GM12878 (cell line): ENCODE data around the gene VWA8. TPM values are rescaled to one million over a fixed set of nuclear protein-coding genes. Genes with fewer than 3 reads are reported as not detected.
"Not testable (repeated sequence)": the region's sequence is repeated elsewhere in the genome, so short reads cannot be mapped to it uniquely, and the experiment has no call there.

Experiments
- ATAC-seq: fragments of 200-7000 bp; cut with Tn5 transposase; 3 replicates; pipeline ENCODE4 v1.9.1; 2020; ENCODE audit warnings: mild to moderate bottlenecking, moderate library complexity
- BruUV-seq: library from RNA; stranded (reverse); fragments of 400-500 nt; replicated peaks from 2 replicates; lab custom pipeline; 2021; lab: Mats Ljungman, UMichigan
- CTCF ChIA-PET: fragments of 300-600 bp; sonication (Branson Sonifier 250); formaldehyde crosslinking; extraction: SDS; loops from one replicate; lab custom pipeline; 2021; ENCODE audit warnings: inconsistent platforms; lab: Yijun Ruan, JAX
- POLR2A ChIA-PET: fragments of 350-600 bp; formaldehyde crosslinking; extraction: SDS; loops from one replicate; lab custom pipeline; 2021; ENCODE audit warnings: inconsistent platforms; lab: Charles Lee
- RAD21 ChIA-PET: fragments of 300-600 bp; sonication (Branson Sonifier 250); formaldehyde crosslinking; loops from one replicate; lab custom pipeline; 2023; ENCODE audit warnings: antibody characterized with exemption; ENCODE audit not compliant: unreplicated experiment; lab: Charles Lee
- SMC1A ChIA-PET: fragments of 300-600 bp; sonication (Branson Sonifier 250); formaldehyde crosslinking; loops from one replicate; lab custom pipeline; 2023; ENCODE audit not compliant: unreplicated experiment, uncharacterized antibody; lab: Charles Lee
- DNase-seq: peaks from one replicate; pipeline ENCODE4 v3.0.0-alpha.2; 2011; ENCODE audit warnings: low read depth, low spot score
- FAIRE-seq: peaks from 3 replicates; lab custom pipeline; 2011; peaks lifted over from hg19 to GRCh38; lab: Jason Lieb, UNC
- H2AFZ ChIP-seq: 2 replicates; pipeline ENCODE4 v1.6.0; 2011; ENCODE audit warnings: low read depth, low read length, control low read depth; ENCODE audit not compliant: control insufficient read depth
- H3K27ac ChIP-seq: 2 replicates; pipeline ENCODE4 v1.5.1; 2011; ENCODE audit warnings: control low read depth; ENCODE audit not compliant: control insufficient read depth, insufficient read depth
- H3K27me3 ChIP-seq, 2 experiments: replicated peaks in 1 of 2; 2 replicates each; pipeline versions ENCODE4 v1.6.0 to v1.6.1; 2011; ENCODE audit warnings: low read length in 1 of 2; ENCODE audit not compliant: control insufficient read depth in 2 of 2, insufficient read depth in 2 of 2
- H3K36me3 ChIP-seq, 2 experiments: 2 replicates each; pipeline ENCODE4 v1.5.1; 2011; ENCODE audit warnings: low read length in 1 of 2; ENCODE audit not compliant: control insufficient read depth in 2 of 2, insufficient read depth in 2 of 2
- H3K4me1 ChIP-seq: 2 replicates; pipeline ENCODE4 v1.6.1; 2011; ENCODE audit warnings: mild to moderate bottlenecking, low read length, moderate library complexity, mixed read lengths; ENCODE audit not compliant: control insufficient read depth, insufficient read depth
- H3K4me2 ChIP-seq: 2 replicates; pipeline ENCODE4 v1.6.0; 2011; ENCODE audit warnings: control low read depth; ENCODE audit not compliant: control insufficient read depth, insufficient read depth
- H3K4me3 ChIP-seq: fragments of 200-600 bp; sonication (generic); 2 replicates; pipeline ENCODE4 v1.5.1; 2016
- H3K79me2 ChIP-seq: 2 replicates; pipeline ENCODE4 v1.6.0; 2011; ENCODE audit warnings: low read length; ENCODE audit not compliant: control insufficient read depth, insufficient read depth
- H3K9ac ChIP-seq: 2 replicates; pipeline ENCODE4 v1.8.0; 2011; ENCODE audit warnings: low read length, control low read depth, mixed read lengths; ENCODE audit not compliant: control insufficient read depth, insufficient read depth
- H3K9me3 ChIP-seq: replicated peaks from 3 replicates; pipeline ENCODE4 v1.5.1; 2011; ENCODE audit warnings: mild to moderate bottlenecking, low read length; ENCODE audit not compliant: control insufficient read depth, insufficient read depth
- H4K20me1 ChIP-seq: 2 replicates; pipeline ENCODE4 v1.6.0; 2011; ENCODE audit not compliant: control insufficient read depth, insufficient read depth
- ATF3 ChIP-seq: IDR thresholded peaks from 2 replicates; pipeline ENCODE4 v1.6.1; 2011; ENCODE audit warnings: low read depth, mild to moderate bottlenecking, low read length, moderate library complexity, borderline replicate concordance; ENCODE audit errors: extremely low read depth
- BMI1 ChIP-seq: fragments of 450-650 bp; IDR thresholded peaks from 2 replicates; pipeline ENCODE4 v1.6.1; 2016; ENCODE audit warnings: mild to moderate bottlenecking, moderate library complexity, borderline replicate concordance
- CEBPB ChIP-seq, 2 experiments: fragments of 150-350 bp in 1 of 2; IDR thresholded peaks; 2 replicates each; pipeline ENCODE4 v1.6.1; 2012 to 2014; ENCODE audit warnings: low read depth in 2 of 2, low read length in 2 of 2, borderline replicate concordance in 1 of 2, inconsistent platforms in 1 of 2
- FOS ChIP-seq: IDR thresholded peaks from 3 replicates; pipeline ENCODE4 v1.6.1; 2011; ENCODE audit warnings: borderline replicate concordance; ENCODE audit not compliant: insufficient read length; ENCODE audit errors: extremely low read depth
- MEF2A ChIP-seq: IDR thresholded peaks from 2 replicates; pipeline ENCODE4 v1.6.1; 2011; ENCODE audit warnings: low read depth, mild to moderate bottlenecking, low read length, moderate library complexity; ENCODE audit not compliant: insufficient read depth
- MEF2B ChIP-seq: fragments of 450-650 bp; IDR thresholded peaks from 2 replicates; pipeline ENCODE4 v1.6.1; 2018; ENCODE audit warnings: mild to moderate bottlenecking, moderate library complexity; ENCODE audit not compliant: partially characterized antibody, poor library complexity, severe bottlenecking
- RAD21 ChIP-seq: IDR thresholded peaks from 2 replicates; pipeline ENCODE4 v1.6.1; 2011; ENCODE audit warnings: mild to moderate bottlenecking, low read depth, low read length, moderate library complexity; ENCODE audit not compliant: insufficient read depth
- RCOR1 ChIP-seq: conservative IDR thresholded peaks from 2 replicates; pipeline ENCODE4 v1.6.1; 2012; ENCODE audit warnings: low read depth, low read length, improper control_type of control experiment
- TCF7 ChIP-seq: IDR thresholded peaks from 2 replicates; pipeline ENCODE4 v1.6.1; 2014; ENCODE audit warnings: antibody characterized with exemption, borderline replicate concordance
- ZNF207 ChIP-seq: fragments of 450-650 bp; IDR thresholded peaks from 2 replicates; pipeline ENCODE4 v1.6.1; 2014; ENCODE audit warnings: antibody characterized with exemption, mild to moderate bottlenecking, borderline replicate concordance
- ZNF274 ChIP-seq: IDR thresholded peaks from one replicate; pipeline ENCODE4 v1.8.0; 2011; ENCODE audit not compliant: insufficient read length, insufficient read depth
- WGBS: methylation state at CpG from one replicate; pipeline ENCODE4 v1.1.6; 2016; ENCODE audit warnings: low lambda C conversion rate; ENCODE audit not compliant: insufficient replicate concordance, insufficient coverage; ENCODE audit errors: missing lambda C conversion rate; 5-methylcytosine and 5-hydroxymethylcytosine counted together
- in situ Hi-C: fragments of 300-500 bp; cut with MboI; formaldehyde crosslinking; loops from 9 replicates; pipeline ENCODE4 v1.14.3; 2018; ENCODE audit warnings: mixed read lengths
- intact Hi-C: fragments of 100-400 bp; cut with micrococcal nuclease; formaldehyde crosslinking; loops from one replicate; pipeline ENCODE4 v1.14.2; 2022; ENCODE audit not compliant: unreplicated experiment
- polyA plus RNA-seq, 11 experiments: library from polyadenylated mRNA; depleted of rRNA in 4 of 11; unstranded in 6 of 11; stranded (reverse) in 5 of 11; fragments of >200 nt; fragmentation: Nextera tagmentation in 4 of 11; fragmentation: Illumina TruSeq in 1 of 11; extraction: Ambion mirVana in 4 of 11; extraction: Trizol in 1 of 11; gene quantifications; 1 replicate in 1 of 11; 2 replicates in 10 of 11; pipeline versions ENCODE4 v1.2.1 to v1.2.3, GENCODE V29; 2011 to 2016; ENCODE audit warnings: inconsistent platforms in 2 of 11, missing spikeins in 2 of 11, low read depth in 1 of 11
- total RNA-seq, 4 experiments: library from RNA; depleted of rRNA in 3 of 4; stranded (reverse); fragments of >200 nt in 3 of 4; fragmentation: Illumina TruSeq in 1 of 4; extraction: Trizol in 1 of 4; gene quantifications; 2 replicates each; pipeline versions ENCODE4 v1.2.1 to v1.2.3, GENCODE V29; 2013 to 2021
- TF ChIP-seq, protein P1 (sequence below): fragments of 450-650 bp; IDR thresholded peaks from 2 replicates; pipeline ENCODE4 v1.6.1; 2017; ENCODE audit warnings: antibody characterized with exemption, mild to moderate bottlenecking, moderate library complexity

Gene VWA8
- total and polyA plus RNA-seq, 10 of the 15 experiments (the other 5 are each of a cell fraction or from before 2014, with no cell fraction given), result 3.0 to 21.8 (median 13.5) TPM

DNA sequence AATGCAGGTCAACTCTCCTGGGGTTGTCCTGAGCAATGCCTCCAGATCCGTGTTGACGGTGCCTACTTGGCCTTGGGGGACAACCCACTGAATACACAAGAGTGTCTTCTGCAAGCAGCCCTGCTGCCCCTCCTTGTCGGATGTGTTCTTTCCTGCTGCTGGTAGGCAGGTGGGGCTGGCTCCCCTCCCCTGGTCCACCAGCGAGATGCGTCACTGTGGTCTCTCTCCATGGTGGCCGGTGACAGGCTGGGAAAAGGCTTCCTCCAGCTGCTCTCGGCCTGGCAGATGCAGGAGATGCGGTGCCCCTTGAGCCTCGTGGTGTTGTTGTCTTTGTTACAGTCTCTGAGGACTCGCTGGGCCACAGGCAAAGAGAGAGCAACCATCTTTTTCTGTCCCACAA lies 418.6 kb downstream of the VWA8 start (continued):
- TF ChIP-seq ZNF207 (no peak), ZNF274 (no peak)

- BruUV-seq, result no TSS peak
- intact Hi-C loops, result no loop called here
- WGBS, result 66% methylated on average over 9 of the region's 9 CpGs
- ChIA-PET SMC1A (interaction anchor here (2.1 kb wide), 1 partner anchor 19 kb away, joined by 4 read pairs; no protein-coding TSS in a partner anchor), POLR2A (no interaction called here), RAD21 (no interaction called here), CTCF (no interaction called here)
- Histone ChIP-seq H3K79me2 (no peaks in the 10 kb centered on the region), H2AFZ (no peak overlapping the region), H3K4me1 (no peaks in the 10 kb centered on the region), H3K4me3 (no peak overlapping the region), H3K9me3 (no peaks in the 10 kb centered on the region; the same call in 2 of the 3 replicates), H3K9ac (no peak overlapping the region), H3K27ac (no peak overlapping the region), H4K20me1 (no peaks in the 10 kb centered on the region), H3K4me2 (no peak overlapping the region), H3K36me3 (no peaks in the 10 kb centered on the region), H3K27me3 (no peaks in the 10 kb centered on the region)
- DNase-seq (no peak), FAIRE-seq (no peak), ATAC-seq (no peak)
- in situ Hi-C loops, result no loop called here
- TF ChIP-seq CEBPB (IDR thresholded peaks at IDR 0.05; ENCODE audit: borderline replicate concordance in 1 of 2, low read depth in 2 of 2, low read length in 2 of 2) (no peak), MEF2A (no peak), RCOR1 (no peak), BMI1 (no peak), RAD21 (no peak), MEF2B (no peak), TCF7 (no peak), ATF3 (no peak), FOS (no peak)
- TF ChIP-seq, protein P1, sequence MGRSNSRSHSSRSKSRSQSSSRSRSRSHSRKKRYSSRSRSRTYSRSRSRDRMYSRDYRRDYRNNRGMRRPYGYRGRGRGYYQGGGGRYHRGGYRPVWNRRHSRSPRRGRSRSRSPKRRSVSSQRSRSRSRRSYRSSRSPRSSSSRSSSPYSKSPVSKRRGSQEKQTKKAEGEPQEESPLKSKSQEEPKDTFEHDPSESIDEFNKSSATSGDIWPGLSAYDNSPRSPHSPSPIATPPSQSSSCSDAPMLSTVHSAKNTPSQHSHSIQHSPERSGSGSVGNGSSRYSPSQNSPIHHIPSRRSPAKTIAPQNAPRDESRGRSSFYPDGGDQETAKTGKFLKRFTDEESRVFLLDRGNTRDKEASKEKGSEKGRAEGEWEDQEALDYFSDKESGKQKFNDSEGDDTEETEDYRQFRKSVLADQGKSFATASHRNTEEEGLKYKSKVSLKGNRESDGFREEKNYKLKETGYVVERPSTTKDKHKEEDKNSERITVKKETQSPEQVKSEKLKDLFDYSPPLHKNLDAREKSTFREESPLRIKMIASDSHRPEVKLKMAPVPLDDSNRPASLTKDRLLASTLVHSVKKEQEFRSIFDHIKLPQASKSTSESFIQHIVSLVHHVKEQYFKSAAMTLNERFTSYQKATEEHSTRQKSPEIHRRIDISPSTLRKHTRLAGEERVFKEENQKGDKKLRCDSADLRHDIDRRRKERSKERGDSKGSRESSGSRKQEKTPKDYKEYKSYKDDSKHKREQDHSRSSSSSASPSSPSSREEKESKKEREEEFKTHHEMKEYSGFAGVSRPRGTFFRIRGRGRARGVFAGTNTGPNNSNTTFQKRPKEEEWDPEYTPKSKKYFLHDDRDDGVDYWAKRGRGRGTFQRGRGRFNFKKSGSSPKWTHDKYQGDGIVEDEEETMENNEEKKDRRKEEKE, result no peak
Observed at GRCh38 chr13:41541142-41541938, 419.6 kb downstream of the VWA8 start.

DNA sequence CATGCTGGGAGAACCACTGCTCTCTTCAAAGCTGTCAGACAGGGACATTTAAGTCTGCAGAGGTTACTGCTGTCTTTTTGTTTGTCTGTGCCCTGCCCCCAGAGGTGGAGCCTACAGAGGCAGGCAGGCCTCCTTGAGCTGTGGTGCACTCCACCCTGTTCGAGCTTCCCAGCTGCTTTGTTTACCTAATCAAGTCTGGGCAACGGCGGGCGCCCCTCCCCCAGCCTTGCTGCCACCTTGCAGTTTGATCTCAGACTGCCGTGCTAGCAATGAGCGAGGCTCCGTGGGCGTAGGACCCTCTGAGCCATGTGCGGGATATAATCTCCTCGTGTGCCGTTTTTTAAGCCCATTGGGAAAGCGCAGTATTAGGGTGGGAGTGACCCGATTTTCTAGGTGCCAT lies 420.7 kb downstream of the VWA8 start:
- in situ Hi-C loops, FAIRE-seq, DNase-seq, H3K79me2 ChIP-seq, H3K4me1 ChIP-seq, H2AFZ ChIP-seq, H3K4me2 ChIP-seq, CTCF ChIA-PET, BruUV-seq, H3K27ac ChIP-seq, H3K27me3 ChIP-seq, H3K9ac ChIP-seq, ATAC-seq, H4K20me1 ChIP-seq, POLR2A ChIA-PET, RAD21 ChIA-PET, intact Hi-C loops, H3K9me3 ChIP-seq, H3K36me3 ChIP-seq, H3K4me3 ChIP-seq: not testable (repeated sequence)
- SMC1A ChIA-PET, result interaction anchor here (2.1 kb wide), 1 partner anchor 20 kb away, joined by 4 read pairs; no protein-coding TSS in a partner anchor
- WGBS, result 78% methylated on average over 13 of the region's 13 CpGs
